ENCODE results near the gene YPEL3. TPM values are rescaled to one million over a fixed set of nuclear protein-coding genes. Genes with fewer than 3 reads are reported as not detected.

Gene YPEL3
- total RNA-seq, 2 experiments from 2014 or later: 99.4 to 106 TPM

- no peak overlapping the region for H3K27ac Mint-ChIP-seq
These were observed 46.1 kb downstream of the YPEL3 start for GRCh38 chr16:30049871-30050270.

GRCh38 chr16:30046588-30046987, 49.4 kb downstream of the YPEL3 start:
- CTCF ChIA-PET: interaction anchor here (0.6 to 1.0 kb wide), 3 partner anchors 10 to 258 kb away, joined by 3 read pairs; no protein-coding TSS in a partner anchor
- Mint-ChIP-seq H3K4me3 (no peak overlapping the region), H3K4me1 (peaks cover 14% of the 10 kb centered on the region), H3K27me3 (peaks cover 6% of the 10 kb centered on the region), H3K27ac (no peak overlapping the region), H3K9me3 (peaks cover 3% of the 10 kb centered on the region), H3K36me3 (ENCODE audit: low read depth) (peaks cover 10% of the 10 kb centered on the region)
- POLR2A ChIA-PET: no interaction called here
- DNase-seq: no peak

More at GRCh38 chr16:30049871-30050270, 46.1 kb downstream of the YPEL3 start:
- no peak for DNase-seq
- CTCF ChIA-PET: interaction anchor here (0.6 to 1.4 kb wide), 2 partner anchors 201 to 407 kb away, joined by 3 to 4 read pairs; no protein-coding TSS in a partner anchor
- Mint-ChIP-seq H3K36me3 (ENCODE audit: low read depth) (peaks cover 13% of the 10 kb centered on the region), H3K9me3 (peaks cover 3% of the 10 kb centered on the region), H3K4me1 (peaks cover 37% of the 10 kb centered on the region), H3K4me3 (no peak overlapping the region), H3K27me3 (peaks cover 4% of the 10 kb centered on the region)
- POLR2A ChIA-PET: no interaction called here

GRCh38 chr16:30046178-30046577, 49.8 kb downstream of the YPEL3 start:
- POLR2A ChIA-PET: no interaction called here
- Mint-ChIP-seq H3K27me3 (peaks cover 6% of the 10 kb centered on the region), H3K9me3 (peaks cover 3% of the 10 kb centered on the region), H3K4me3 (no peak overlapping the region), H3K36me3 (ENCODE audit: low read depth) (peaks cover 9% of the 10 kb centered on the region), H3K27ac (no peak overlapping the region), H3K4me1 (peaks cover 12% of the 10 kb centered on the region)
- no peak for DNase-seq
- CTCF ChIA-PET: no interaction called here

Other genes with a start within 250 kb of the YPEL3 start
- 10 to 100 TPM; 60.0 to 63.2 TPM for gene CDIPT, start 233.0 kb downstream of the YPEL3 start, total RNA-seq
- under 1 TPM; 0.08 to 0.13 TPM for gene SEZ6L2, start 196.7 kb downstream of the YPEL3 start, total RNA-seq
- gene ASPHD1, start 195.7 kb downstream of the YPEL3 start, total RNA-seq: under 1 TPM in 1 of 2 experiments, not detected in 1; 0.15 TPM
- gene KCTD13, start 170.0 kb downstream of the YPEL3 start, total RNA-seq: 10 to 100 TPM; 34.5 to 36.0 TPM
- gene TMEM219, start 134.1 kb downstream of the YPEL3 start, total RNA-seq: 10 to 100 TPM; 68.9 to 78.7 TPM
- gene TAOK2, start 122.3 kb downstream of the YPEL3 start, total RNA-seq: 10 to 100 TPM; 44.2 TPM
- 10 to 100 TPM; 38.7 to 40.3 TPM for gene HIRIP3, start 100.6 kb downstream of the YPEL3 start, total RNA-seq
- gene INO80E, start 100.0 kb downstream of the YPEL3 start, total RNA-seq: 100 to 1,000 TPM; 102 to 107 TPM
- gene DOC2A, start 85.2 kb downstream of the YPEL3 start, total RNA-seq: not detected
- gene C16orf92, start 73.0 kb downstream of the YPEL3 start, total RNA-seq: not detected
- gene TLCD3B, start 64.9 kb downstream of the YPEL3 start, total RNA-seq: 1 to 10 TPM; 6.0 to 6.9 TPM
- gene ALDOA, start 30.5 kb downstream of the YPEL3 start, total RNA-seq: 1,000 to 10,000 TPM; 1,403 to 1,450 TPM
- 100 to 1,000 TPM; 146 to 147 TPM for gene PPP4C, start 20.2 kb downstream of the YPEL3 start, total RNA-seq
- gene TBX6, start 4.3 kb downstream of the YPEL3 start, total RNA-seq: 1 to 10 TPM; 1.9 to 2.5 TPM
- gene GDPD3, start 17.3 kb upstream of the YPEL3 start, total RNA-seq: 10 to 100 TPM; 11.5 to 12.3 TPM
- 100 to 1,000 TPM; 108 to 111 TPM for gene MAPK3, start 27.0 kb upstream of the YPEL3 start, total RNA-seq
- 1,000 to 10,000 TPM; 1,737 to 1,754 TPM for gene CORO1A, start 87.4 kb upstream of the YPEL3 start, total RNA-seq
- 100 to 1,000 TPM; 145 to 146 TPM for gene BOLA2B, start 97.5 kb upstream of the YPEL3 start, total RNA-seq
- gene SLX1A, start 97.7 kb upstream of the YPEL3 start, total RNA-seq: 100 to 1,000 TPM; 102 to 149 TPM
- 10 to 100 TPM; 23.3 to 28.4 TPM for gene SULT1A3, start 103.0 kb upstream of the YPEL3 start, total RNA-seq
- 1 to 10 TPM; 5.1 to 9.8 TPM for gene NPIPB13, start 152.3 kb upstream of the YPEL3 start, total RNA-seq